HG02884 (cell line): ENCODE results near the gene DCAF5.

ENCODE experiments used
- ATAC-seq: cut with Tn5 transposase; IDR thresholded peaks from one replicate; pipeline ENCODE4 v1.9.1; 2021; ENCODE audit warnings: mild to moderate bottlenecking, moderate library complexity; ENCODE audit not compliant: unreplicated experiment

Gene DCAF5

DNA sequence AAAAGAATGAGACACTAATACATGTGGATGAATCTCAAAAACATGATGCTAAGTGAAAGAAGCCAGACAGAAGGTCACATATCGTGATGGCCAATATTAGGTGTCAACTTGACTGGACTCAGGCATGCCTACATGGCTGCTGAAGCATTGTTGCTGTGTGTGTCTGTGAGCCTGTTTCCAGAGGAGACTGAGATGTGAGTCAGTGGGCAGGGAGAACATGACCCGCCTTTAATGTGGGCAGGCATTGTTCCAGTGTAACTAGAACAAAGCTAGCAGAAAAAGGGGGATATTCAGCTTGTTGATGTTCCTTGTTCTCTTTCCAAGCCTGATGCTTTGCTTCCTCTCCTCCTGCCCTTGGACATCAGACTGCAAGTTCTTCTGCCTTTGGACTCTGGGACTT lies 47.6 kb downstream of the DCAF5 start:
- no peak for ATAC-seq

DNA sequence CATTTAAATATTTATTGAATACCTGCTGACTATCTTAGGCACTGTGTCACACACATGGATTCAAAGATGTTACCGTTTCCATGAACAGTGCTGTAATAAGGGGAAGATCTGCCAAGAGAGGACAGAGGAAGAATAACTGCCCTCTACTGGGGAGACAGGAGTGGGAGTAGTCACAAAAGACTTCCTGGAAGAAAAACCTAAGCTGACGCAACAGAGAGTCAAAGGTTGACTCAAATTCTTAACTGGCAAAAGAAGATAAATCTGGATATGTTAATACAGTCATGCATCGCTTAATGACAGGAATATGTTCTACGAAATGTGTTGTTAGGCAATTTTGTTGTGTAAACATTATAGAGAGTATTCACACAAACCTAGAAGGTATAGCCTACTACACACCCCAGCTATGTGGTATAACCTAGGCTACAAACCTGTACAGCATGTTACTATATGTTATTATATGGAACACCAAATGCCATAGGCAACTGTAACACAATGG lies 51.5 kb downstream of the DCAF5 start:
- no peak for ATAC-seq

DNA sequence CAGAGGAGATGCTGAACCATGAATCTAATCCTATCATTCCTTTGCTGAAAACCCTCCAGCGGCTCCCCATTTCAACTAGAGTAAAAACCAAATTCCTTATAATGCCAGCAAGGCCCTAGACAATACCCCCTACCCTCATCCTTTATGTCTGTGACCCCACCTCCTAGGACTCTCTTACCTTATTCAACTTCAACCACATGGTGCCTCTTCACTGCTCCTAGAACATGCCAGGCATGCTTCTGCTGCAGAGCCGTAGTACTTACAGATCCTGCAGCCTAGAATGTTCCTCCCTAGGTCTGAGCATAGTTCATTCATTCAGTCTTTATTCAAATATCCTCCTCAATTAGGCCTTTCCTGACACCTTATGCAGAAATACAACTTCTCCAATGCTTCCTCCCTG lies 54.9 kb downstream of the DCAF5 start:
- ATAC-seq, result no peak

DNA sequence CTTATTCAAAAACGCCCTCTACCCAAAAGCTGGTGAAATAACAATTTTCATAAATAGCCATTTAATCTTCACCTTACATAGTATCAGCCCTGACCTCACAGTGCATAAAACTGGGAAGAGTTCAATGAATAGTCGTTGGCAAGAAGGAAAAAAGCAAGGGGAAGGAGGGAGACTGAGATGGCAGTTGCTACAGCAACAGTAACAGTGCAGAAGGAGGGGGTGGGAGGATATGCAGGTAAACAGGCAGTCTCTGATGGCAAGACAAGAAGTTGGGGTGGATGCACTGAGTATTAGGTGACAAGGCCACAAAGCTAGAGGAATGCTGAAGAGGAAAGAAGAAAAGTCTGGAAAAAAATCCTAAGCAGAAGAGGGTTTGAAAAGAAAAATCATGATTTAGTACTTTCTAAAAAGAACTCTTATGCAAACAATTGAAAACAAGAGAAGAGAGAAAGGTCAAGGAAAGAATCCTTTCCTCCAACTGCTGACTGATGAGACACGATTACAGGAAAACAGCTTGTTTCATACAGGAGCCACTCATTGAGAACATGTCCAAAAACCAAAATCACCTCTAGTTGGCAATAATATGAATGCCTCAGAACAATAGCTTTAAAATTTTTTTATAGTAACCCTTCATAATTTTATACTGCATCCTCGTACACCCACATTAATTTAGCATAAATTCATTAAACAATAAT lies 56.0 kb downstream of the DCAF5 start:
- ATAC-seq, result no peak

DNA sequence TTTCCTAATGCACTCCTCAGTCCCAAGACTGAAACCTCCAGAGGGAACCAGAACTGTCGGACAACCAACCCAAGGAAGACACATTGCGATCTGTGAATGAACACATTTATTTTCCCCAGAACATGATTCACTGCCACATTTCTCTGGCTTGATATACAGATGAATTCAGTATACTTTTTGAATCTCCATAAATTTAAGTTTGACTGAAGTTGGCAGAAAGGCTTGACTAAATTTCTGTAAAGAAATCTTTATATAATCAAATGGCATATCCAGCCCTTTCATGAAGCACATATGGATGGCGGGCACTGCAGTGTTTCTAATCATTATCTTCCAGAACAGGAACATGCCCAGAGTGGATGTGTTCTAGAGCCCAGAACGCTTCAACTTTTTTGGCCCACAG lies 56.7 kb downstream of the DCAF5 start:
- no peak for ATAC-seq

DNA sequence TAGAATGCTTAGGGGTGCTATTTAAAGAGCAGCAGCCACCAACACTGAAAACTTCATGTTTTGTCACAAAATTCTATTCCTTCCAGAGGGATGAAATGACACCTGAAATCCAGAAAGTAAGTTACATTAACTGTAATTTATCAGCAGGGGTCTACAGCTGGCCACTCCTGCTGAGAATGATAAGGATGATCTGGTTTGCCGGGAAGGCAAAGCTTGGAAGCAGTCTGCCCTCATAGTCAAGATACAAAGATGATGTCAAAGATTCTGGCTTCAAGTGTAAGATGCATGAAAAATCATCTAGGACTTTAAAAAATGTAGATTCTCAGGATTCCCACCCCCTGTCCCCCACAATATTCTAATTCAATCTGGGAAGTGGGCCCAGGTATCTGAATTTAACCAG lies 58.4 kb downstream of the DCAF5 start:
- ATAC-seq, result no peak

DNA sequence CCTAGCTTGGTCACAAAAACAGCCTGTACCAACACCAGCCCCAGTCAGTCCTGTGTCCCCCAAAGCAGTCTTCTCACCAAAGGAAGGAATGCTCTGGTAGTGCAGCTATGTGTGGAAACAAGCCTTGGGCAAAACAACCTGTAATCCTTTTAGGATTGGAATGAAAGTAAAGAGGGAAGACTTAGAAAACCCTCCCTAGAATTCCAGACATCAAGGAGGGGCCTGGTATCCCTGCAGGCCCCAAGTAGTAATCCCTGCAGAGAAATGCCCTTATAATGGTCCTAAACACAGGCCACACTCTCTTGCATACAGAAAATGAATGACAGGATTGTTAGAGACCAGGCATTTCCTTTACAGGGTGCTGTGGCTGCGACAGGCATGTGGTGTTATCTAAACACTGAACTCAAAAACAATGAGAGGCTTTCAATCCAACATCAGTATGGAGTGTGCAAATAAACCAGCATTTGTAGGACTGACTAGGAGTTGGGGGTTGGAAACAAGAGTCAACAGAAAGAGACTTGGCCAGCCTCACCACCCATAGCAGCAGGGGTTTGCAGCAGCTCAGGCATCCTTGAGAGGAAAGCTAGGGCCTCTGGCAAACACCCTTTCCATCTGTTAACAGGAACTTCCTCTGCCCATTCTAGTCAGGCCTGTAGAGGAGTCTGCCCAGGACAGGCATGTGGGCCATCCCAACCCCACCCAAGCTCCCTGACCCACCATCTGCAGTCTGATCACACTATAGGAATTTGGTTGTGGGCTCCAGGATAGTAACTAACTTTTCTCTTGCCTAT lies 59.1 kb downstream of the DCAF5 start:
- ATAC-seq, result no peak

DNA sequence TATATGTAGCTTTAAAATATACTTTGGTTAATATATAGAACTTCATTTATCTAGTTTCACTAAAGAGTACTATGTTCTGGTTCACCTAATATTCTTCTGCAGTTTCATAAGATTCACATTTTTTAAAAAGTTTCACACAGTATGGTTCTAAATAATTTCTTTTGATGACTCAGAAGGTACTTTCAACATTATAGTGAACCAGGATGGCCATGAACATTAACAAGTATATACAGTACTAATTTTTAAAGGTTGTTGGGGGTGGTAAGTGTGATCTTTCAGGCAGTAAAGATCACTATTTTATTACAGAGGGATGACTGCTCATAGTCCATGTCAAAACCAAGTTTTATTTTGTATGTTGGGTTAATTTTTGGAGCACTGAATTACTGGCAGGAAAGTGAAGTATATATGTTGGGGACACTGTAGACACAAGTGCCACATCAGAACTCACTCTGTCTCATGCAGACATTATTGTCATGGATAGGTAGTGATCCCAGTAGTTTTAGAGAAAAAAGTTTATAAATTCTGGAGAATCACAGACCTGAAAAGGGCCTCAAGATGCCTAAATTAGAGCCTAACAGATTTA lies 60.0 kb downstream of the DCAF5 start:
- ATAC-seq, result no peak

DNA sequence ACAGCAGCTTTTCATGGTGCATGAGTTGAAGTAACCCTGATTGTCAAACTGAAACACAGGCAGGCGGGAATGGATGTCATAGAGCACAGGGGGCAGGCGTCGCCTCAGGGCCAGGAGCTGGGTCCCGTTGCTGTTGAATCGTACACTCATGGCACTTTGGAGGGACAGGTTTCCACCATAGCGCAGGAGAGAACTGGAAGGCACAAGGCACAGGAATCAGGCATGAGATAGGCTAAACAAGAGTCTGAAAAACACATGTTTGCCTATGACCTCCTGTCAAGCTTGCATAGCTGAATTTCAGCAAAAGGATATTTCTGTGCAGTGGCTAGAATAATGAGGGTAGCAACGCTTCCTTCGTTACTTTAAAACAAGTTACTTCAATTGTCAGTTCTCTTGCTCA lies 61.2 kb downstream of the DCAF5 start:
- ATAC-seq, result no peak

DNA sequence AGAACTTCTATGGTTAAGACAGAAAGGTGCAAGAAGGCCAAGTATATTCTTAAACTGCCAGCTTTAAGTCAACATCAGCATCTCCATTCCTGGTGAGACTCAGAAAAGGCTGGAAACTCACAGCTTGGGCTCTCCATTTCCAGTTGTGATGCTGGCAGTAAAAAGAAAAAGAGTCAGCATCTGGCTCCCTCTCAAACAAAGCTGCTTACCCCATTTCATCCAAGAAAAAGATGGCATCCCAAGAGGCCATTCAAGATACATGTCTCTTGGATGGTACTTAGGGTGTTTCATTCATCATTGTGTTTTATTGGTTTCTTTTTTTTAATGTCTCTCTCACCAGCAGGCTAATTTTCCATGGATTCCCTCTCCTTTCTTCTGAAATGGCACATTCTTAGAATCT lies 61.9 kb downstream of the DCAF5 start:
- ATAC-seq, result no peak

DNA sequence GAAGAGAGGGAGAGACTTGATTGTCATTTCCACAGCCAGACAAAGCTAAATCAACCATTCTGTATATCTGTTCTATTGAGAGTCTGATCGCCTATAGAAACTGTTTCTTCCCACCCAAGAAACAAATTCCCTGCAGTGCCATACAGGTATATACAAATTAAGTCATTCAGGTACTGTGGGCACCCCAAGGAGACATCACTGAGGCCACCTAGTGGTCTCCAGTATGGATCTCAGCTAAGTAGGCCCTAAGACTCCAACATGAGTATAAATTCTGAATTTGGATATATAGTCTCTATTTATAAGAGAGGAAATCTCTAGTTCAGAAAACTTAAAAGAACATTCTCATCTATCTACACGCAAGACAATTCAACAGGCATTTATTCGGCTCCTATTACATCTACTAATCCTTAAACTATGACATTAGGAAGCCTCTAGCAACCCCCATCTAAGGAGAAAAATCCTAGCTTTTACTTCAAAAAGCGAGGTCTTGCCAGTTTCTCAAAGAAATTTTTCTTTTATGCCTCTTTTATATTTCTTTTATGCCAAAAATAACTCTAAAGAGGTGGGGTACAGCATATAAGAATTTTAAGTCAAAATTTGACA lies 62.6 kb downstream of the DCAF5 start:
- ATAC-seq, result no peak

DNA sequence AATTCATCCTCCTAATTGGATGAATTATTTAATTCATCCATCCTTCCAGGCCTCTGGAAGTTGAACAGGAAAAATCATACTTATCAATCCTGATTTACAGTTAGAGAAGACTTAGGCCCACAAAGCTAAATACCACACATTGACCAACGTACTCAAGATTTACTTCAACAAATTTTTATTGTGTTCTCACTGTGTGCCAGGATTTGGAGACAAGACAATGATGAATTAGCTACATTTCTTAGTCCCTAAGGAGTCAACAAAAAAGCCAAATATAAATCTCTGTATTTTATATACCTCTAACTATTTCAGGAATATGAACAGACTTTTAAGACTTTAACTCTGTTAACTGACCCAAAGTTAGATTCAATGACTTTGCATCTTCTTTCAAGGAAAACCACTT lies 63.9 kb downstream of the DCAF5 start:
- no peak for ATAC-seq

DNA sequence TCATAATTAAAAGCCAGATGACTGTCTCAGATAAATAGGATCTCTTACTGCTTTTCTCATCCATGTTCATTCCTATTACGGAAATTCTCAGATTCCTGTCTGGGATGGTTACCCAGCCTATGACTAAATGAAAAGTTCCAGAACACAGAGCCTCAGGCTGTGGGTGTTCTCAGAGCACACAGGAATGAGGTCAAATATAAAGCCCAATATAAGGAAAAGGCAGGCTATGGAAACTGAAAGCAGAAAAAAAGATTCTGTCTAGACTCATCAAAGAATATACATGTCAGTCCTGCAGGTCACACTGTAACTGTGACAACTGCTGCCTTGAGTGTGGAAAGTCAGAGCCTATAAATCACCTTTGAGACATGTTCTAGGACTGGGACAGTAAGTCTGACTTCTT lies 64.3 kb downstream of the DCAF5 start:
- ATAC-seq, result no peak

DNA sequence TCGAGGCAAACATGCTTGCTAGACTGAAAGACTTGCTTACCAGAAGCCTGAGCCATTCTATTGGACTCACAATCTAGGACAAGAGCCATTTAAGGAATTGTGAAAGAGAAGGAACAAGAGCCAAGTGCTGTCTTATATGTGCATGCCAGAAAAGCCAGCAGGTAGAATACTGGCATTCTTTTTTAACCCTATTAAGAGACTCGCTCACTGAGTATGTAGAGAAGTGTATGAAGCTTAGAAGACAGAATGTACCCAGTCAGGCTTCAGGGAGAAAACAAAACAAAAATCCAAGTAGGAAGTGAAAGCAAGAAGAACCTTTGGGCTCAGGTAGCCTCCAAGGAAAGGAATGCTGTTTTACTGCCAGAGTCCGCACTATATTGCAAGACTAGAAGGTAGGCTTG lies 65.9 kb downstream of the DCAF5 start:
- no peak for ATAC-seq

DNA sequence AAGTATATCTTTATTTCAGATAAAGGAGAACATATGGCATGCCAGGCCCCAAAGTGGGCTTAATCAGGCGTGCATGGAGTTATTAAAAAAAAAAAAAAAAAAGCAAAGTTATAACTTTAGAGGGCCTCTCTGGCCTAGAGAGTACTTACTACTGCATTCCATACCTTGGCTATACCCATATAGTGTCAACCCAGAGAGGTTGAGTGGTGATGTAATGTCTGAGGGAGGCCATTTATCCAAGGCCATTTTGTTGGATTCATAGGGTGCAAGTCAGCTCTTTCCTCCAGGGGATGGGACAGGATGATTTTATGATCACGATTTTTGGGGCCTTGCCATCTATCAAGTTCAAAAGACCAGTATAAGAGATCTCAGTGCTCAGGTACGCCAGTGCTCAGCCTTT lies 66.4 kb downstream of the DCAF5 start:
- no peak for ATAC-seq

DNA sequence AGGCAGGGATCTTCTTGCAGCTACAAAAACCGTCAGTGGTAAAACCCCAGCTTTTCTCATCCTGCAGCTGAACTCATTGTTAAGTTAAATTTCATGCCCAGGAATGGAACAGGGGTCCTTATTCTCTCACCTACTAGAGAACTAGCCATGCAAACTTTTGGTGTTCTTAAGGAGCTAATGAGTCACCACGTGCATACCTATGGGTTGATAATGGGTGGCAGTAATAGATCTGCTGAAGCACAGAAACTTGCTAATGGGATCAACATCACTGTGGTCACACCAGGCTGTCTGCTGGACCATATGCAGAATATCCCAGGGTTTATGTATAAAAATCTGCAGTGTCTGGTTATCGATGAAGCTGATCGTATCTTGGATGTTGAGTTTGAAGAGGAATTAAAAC lies 68.9 kb downstream of the DCAF5 start:
- no peak for ATAC-seq

DNA sequence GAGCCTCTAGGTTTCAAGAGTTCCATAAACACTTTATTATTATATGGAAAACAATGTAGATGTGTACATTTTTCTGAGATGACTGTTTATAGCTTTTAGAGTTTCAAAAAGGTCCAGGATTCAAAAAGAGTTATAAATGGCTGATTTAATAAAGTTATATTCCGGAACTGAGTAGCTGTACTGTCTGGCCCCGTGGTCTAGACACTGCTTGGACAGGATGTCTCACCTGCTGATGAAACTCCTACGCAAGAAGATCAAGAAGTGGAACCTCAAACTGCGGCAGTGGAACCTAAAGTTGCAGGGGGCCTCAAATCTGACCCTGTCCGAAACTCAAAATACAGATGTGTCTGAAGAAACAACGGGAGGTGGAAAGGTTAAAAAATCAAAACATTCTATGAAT lies 69.7 kb downstream of the DCAF5 start:
- ATAC-seq, result no peak

DNA sequence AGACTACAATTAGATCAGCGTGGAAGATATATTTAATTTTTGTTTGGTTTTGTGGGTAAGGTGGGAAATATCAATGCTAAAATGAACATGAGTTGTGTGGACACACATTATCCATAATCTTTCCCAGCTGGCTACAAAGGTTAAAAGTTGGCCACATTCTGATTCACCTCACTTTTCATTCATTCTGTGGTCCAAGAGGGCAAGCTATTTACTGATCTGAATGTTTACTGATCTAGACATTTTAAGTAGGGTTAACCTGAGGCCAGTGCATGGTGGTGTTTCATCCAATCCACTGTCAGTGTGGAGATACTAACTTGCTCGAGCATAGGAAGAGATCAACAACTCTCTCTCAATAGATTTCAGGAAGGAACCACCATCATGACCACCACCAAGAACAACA lies 71.6 kb downstream of the DCAF5 start:
- ATAC-seq, result no peak

DNA sequence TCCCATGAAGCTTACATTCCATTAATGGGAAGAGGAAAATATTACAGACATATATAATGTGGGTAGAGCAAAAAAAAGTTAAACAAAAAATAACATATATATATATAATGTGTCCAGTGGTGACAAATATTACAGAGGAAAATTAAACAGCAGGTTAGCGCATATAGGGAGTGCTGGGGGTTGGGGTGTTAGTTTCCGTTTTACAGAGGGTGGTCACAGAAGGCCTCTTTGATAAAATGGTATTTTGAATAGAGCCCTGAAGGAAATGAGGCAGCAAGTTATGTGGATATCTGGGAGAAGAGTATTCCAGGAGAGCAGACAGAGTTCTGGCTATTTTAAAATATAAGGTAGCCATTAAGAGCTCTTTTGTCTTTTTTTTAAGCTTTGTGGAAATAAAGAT lies 73.2 kb downstream of the DCAF5 start:
- no peak for ATAC-seq

DNA sequence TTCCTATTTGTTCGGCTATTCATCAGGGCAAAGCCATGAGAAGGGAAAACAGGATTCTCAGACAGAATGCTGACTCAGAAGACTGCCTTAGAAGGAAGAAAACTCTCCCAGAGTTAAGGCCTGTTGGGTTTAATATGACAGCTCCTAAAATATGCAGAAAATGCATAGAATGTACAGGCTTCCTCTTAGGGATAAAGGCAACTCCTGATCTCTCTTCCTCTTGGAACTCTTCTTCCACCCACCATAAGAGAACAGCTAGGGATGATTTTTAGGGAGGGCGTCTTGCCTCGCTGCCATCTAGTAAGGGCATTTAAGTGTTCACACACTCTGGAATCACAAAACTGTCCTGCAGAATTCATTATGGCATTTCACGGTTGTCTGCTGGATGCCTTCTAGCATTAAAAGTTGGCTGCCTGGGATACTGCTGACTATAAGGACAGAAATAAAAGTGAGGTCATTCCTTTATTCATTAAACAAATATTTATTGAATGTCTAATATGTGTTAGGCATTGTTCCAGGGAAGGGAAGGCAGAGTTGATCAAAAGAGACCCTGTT lies 73.7 kb downstream of the DCAF5 start:
- no peak for ATAC-seq

DNA sequence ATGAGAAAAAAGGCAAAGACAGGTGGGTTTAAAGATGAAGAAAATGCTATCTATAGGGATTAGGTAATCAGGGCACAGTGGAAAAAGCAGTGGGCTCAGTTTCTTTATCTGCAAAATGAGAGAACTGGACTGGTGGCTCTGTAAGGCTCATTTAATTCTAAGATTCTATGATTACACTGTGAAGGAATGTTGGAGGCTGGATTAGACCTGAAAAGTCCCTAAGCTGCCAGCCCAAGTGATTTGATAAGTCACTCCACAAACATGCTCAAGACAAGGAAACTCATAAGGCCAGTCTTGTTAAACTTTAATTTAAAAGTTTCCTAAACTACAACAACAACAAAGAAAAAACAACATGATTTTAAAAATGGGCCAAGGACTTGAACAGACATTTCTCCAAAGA lies 75.1 kb downstream of the DCAF5 start:
- ATAC-seq, result no peak
